Measurements from ENCODE around the gene CHAT.

CHAT gene

DNA sequence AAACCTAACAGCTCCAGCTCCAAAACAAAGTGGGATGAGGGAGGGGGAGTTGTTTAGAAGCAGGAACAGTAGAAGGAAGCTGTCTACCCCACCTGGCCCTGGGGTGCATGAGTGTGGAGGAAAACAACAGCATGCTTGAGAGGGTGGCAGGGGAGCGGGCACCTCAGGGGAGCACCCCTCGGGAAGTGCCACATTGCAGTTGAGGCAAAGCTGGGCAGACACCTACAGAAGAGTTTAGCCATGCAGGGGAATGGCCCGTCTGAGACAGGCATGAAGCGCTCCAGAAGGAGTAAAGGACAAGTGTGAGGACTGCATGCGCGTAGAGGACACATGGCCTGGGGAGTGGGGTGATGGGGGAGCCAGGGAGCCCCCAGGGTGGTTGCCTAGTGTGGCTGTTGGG lies 18.1 kb downstream of the CHAT start:
- DNase-seq (ENCODE audit: low read depth), result no peak

DNA sequence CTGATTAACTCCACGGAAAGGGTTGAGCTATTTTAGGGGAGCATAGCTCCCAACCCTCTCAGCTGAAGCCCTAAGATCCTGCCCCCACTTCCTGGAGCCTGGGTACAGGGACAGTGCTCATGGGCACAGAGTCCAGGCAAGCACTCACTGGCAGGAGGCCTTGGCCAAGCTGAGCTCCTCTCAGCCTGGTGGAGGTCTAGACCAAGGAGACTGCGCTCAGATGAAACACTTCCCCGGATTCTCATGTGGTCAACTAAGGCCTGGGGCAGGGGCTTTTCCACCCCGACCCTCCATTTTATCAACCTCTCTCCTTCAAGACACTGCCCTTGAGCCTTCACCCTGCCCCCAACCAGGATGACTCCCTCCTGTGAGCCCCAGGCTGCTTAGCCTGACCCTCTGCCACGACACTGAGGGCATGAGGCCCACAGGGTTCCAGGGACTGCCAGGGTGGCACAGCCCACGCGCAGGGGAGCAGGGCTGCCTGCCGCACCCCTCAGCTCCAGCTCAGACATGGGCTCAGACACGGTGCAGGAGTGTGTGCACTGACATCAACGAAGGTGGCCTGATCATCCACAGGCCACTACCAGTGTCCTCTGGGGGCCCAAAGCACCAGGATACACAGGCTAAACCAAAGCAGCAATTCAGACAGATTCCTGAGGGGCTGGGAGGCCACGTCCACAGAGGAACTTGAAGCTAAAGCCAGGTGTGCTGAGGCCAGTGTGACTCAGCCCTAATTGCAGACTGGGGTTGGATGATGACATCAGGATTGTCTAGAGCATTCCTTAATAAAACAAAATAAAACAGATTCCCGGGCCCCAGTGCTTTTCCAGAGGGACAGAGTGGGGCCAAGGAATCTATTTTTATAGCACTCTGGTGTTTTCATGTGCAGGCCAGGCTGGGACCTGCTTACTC lies 18.8 kb downstream of the CHAT start:
- DNase-seq (ENCODE audit: low read depth), result no peak

DNA sequence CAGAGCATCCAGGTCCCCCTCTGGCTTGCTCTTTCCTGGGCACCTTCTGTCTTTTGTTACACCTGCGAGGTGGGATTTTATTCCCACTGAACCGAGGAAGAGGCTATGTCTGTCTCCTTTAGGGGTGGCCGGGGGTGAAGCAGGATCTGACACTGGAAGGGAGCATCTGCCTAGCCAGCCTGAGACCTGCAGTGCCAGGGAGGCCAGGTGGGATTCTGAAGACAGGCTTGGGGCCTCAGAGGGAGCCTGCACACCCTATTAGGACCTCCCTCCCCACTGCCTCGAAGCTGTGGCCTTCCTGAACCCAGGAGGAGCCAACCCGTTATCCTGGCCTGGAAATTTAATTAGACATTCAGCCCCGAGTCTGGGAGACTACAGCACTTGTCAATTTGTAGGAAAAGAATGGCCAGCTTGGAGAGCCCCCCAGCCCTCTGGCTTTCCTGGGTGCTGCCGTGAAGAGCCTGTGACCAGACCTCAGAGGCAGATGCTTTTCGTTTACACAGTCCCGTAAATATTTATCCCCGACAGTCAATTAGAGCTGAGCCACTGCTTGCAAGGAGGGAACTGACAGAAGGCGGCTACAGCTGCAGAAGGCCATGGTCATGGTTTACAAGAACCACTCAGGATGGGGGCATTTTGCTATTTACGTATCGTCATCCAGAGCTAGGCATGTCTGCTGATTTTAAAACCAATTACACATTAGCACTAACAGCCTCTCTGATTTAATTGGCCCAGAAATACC lies 19.7 kb downstream of the CHAT start:
- no peak for DNase-seq (ENCODE audit: low read depth)

DNA sequence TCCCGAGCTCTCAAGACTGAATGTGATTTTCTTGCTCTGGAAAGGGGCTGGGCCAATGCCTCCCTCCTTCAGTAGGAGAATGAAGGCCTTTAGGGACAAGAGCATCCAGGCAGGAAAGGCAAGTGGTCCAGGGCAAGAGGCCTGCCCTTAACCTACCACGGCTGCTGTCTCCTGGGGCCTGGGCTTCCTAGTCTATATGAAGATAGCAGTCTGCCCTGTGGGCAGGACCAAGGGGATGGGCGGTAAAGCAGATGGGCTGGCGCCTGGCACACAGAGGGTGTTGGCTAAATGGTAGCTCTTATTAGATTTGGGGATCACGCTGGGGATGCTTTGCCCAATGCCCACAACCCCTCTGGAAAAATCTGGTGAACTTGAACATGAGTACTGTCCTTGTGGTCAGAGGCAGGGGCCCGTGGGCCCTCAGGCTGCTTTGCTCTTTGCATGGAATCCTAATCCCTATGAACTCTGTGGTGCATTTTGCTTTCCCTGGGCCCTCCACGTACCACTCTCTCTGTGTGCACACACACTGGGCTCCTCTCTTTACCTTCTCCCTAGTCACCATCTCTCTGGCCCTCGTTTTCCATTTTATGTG lies 20.3 kb downstream of the CHAT start:
- no peak for DNase-seq (ENCODE audit: low read depth)

DNA sequence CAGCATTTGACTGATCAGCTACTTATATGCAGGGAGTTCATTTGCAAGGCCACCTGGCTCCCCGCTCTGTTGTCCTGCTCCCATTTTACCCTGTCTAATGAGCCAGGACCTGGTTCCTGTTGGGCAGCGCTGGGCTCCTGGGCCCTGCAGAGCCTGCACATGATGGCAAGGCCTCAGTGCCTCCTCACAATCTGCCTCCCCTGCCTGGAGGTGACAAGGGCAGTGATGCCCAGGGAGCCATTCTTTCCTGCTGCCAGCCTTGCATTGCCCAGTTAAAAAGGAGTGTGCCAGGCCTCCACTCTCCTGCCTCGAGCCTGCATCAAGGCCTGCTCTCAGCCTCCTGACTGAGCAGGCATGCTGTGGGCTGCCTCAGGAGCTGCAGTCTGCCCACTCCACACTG lies 28.5 kb downstream of the CHAT start:
- DNase-seq (ENCODE audit: low read depth), result no peak

DNA sequence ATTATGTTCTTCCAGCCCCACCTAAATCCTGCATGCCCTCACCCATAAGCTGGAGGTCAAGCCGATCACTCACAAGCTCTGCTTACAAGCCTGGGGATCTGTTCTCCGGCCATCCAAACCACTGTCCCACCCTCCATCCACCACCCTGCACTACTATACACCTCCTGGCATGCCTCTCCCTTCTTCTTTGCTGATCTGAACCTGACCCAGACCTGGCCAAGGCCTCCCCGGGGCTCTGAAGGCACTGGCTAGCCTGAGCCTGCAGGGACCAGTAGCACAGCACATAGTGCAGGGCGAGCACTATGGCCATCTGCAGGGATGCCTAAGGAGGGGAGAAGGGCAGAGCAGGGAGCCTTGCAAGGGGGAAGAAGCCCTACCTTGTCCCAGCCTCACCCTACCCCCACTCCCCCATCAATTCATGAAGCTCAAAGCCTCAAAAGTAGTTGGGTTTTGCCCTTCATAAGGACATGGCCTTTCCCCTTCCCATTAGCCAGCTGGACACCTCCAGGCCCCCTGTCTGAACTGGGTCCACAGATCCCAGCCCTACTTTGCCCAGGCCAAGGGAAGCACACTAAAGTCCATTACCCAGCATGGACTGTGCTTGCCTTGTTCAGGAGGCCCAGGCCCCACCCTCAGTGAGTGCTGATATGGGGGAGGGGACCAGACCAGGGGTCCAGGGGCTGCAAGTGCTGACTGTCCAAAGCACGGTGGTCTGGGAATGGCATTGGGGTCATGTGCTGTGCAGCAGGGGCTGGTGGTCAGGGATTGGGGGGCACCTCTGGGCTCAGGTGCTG lies 29.6 kb downstream of the CHAT start:
- no peak for DNase-seq (ENCODE audit: low read depth)

DNA sequence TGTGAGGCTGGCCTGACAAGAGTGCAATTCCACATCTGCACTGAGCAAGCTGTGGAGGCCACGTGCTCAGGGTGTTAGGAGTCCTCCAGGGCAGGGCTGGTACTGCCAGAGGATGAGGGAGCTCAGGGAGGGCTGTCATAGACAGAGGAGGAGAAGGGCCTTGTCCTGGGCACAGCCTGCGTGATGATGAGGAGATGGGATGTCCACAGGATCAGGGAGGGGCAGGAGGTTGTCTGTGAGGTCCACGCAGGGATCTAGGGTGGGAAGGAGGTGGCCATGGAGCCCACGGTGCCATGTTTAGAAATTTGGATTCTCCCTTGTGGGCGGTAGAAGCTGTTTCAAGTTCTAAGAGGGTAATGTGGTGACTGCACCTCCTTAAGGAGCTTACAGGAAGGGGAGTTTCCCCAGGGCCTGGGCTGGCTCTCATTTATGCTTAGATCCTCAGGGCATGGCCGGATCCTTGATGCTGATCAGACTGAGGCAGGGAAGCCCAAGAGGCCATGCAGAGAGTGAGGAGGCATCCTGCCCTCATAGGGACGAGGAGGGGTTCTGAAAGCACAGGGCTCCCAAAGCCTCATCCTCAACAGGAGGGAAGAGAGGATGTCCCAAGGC lies 30.3 kb downstream of the CHAT start:
- DNase-seq (ENCODE audit: low read depth), result no peak

DNA sequence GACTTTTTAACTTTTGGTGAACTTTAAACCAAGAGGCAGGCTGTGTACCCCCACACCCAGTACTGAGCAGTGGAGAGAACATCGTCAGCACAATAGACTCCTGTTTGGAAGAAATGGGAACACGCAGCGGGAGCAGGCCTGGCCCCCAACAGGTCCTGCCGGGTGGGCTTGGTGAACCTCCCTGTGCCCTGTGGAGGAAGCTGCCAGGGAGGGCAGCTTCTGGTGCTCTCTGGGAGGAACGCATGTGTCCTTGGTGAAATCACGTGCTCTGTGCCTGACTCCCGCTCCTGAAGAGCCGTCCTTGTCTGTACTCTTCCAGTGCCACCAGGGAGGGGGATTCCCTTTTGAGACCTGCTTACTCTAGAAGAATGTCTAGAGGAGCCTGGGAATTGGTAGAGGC lies 31.6 kb downstream of the CHAT start:
- no peak for DNase-seq (ENCODE audit: low read depth)

DNA sequence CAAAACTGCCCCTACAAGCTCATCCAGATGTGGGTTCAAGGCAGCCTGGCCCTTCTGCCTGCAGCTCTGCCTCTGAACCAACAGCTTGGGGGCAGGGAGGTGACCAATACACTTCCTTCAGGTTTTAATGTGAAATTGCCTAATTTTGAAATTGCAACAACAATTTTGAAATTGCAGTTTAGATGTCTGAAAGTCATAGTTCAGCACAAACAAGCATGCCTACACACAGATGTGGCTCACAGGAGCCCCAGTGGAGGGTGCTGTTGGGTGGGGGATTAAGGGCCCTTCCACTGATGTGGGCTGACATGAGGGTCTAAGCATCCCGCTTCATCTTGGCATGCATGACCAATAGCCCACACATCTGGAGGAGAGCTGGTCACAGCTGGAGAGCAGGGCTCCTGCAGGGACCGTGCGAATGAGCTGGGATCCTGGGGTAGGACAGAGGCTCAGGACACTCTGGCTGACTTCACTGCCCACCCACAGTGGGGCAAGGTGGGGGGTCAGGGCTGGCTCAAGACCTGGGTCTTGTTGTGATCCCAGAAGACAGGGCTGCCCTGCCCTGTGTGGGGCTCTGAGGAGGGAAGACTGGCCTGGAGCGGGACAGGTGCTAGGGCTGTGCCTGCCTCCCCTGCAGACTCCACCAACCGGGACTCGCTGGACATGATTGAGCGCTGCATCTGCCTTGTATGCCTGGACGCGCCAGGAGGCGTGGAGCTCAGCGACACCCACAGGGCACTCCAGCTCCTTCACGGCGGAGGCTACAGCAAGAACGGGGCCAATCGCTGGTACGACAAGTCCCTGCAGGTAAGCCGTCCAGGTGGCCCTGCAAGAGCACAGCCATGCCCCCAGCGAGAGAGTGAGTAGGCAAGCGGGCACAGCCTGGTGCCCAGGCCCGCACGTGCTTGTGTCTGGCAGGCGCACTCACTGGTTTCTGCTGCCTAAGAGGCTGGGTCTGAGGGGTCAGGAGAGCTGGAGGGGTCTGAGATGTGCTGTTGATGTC lies 32.3 kb downstream of the CHAT start:
- no peak for DNase-seq (ENCODE audit: low read depth)

DNA sequence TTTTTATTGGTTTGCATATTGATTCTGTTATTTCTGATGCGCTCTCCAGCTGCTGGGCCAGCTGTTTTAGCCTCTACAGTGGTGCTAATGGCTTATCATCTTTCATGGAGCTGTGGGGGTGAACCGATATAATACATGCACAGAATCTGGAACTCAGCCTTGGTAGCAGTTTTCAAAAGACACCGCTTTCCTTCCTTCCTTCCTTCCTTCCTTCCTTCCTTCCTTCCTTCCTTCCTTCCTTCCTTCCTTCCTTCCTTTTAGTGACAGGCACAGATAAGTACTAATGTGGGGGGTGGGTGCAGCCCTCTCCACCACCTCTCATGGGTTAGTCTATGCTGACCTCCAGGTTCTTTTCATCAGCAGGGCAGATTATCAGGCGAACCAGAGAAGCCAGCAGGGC lies 33.7 kb downstream of the CHAT start:
- DNase-seq (ENCODE audit: low read depth), result no peak

DNA sequence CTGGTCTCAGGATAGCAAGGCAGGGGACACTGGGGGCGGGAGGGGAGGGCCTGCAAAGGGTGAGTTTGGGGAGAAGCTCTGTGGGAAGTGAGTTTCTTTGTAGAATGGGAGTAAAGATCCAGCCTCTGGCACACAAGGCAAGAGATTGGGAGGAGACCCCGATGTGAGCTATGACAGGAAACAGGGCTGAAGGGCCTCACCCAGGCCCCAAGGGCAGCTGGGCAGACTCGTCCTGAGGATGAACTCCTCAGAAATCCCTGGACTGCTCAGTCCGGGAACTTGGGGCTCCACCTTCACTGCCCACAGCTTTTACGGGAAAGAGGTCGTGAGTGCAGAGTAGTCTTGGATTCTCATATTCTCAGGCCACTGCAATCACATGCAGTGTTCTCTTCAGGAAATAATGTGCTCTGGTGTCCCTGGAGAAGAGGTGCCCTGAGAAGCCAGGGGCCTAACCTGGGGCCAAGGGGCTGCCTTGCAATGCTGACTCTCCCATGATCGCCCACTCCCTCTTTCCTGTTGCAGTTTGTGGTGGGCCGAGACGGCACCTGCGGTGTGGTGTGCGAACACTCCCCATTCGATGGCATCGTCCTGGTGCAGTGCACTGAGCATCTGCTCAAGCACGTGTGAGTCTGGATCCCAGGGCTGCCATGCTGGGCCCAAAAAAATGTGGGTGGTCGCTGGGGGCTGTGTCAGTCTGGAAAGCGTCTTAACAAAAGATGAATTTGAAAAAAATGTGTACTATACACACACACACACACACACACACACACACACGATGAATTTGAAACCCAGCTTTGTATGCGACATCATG lies 34.4 kb downstream of the CHAT start:
- DNase-seq (ENCODE audit: low read depth), result no peak

DNA sequence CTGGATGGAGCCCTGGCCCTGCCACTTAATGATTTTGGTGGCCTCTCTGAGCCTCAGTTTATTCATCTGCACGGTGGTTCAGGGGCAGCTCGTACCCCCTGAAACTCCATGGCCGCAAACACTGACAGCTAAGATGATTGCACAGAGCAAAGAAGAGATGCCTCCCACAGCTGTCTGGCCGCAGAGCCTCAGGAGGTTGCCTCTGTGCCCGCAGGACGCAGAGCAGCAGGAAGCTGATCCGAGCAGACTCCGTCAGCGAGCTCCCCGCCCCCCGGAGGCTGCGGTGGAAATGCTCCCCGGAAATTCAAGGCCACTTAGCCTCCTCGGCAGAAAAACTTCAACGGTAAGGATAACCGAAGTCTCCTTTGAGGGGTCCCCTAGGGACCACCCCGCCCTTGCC lies 35.5 kb downstream of the CHAT start:
- DNase-seq (ENCODE audit: low read depth), result no peak

DNA sequence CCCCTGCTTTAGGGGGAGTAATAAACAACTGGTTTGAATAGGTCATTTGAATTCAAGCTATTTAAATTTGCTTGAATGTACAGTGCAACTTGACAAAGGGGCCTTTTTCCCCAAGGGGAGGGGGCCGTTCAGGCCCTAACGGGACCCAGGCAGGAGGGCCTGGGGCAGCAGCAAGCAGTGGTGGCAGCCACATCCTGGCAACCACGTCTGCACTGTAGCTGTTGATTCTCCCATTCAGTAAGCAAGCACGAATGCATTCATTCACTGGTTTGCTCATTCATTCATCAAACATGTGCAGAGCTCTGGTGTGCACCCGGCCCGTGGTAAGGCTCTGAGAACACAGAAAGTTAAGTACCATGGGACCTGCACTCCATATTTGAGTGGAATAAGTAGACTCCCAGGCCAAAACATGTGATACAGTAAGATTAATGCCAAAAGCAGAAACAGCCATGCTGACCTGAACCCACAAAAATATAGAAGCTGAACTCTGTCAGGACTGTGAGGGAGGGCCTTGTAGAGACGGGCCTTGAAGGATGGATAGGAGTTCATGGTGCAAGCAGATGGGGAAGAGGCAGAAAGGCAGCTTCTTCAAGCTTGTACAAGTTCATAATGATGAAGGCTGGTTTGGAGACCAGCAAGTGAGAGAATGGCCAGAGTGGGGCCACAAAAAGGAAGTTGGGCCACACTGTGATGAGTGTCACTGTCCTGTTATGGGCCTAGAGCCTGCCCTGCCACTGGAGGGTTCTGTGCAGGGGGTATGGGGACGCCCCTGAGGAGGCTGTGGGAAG lies 36.3 kb downstream of the CHAT start:
- no peak for DNase-seq (ENCODE audit: low read depth)

DNA sequence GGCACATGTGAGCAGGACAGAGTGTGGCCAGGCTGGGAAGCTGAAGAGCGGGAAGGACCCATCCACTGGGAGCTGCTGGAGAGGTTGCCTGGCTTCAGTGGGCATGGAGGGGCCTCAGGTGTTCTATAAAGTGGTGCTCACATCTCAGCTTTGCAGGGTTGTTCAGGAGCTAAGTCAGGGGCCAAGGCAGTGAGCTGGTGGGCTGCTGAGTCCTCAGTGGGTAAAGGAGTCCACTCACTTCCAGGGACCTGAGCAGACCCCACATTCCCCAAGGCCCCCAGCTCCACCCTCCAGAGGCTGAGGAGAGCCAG lies 36.8 kb downstream of the CHAT start:
- DNase-seq (ENCODE audit: low read depth), result no peak

DNA sequence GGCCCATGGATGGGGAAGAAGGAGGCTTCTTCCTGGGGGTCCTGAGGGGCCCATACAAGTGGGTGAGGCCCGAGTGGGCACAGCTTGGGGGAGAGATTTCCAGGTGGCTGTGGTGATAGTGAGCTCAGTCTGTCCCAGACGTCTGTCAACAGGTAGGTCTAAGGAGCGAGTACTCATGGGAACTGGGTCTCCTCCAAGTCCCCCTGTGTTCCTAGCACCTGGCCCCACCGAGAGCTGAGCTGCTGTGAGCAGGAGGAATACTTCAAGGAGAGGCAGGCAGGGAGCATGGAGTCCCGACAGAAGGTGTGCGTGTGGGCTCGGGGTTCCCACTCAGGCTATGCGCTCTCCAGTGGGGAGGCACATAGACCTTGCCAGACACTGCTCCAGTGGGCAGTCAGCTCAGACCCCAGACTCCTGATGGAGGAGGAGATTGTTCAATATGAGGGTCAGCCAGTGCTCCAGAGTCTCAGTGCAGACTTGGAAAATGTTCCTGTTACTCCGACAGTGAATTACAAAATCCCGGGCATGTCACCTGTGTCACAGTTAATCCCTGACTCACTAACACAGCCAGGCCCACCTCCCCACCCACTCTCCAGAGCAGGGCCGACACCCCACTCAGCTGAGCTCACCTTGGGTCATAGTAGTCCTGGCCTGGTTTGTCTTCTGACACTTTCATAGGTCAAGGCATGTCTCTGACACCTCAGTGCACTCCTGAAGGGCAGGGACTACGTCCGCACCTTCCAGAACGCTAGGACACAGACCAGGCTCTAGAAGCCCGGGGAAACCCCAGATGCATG lies 37.4 kb downstream of the CHAT start:
- no peak for DNase-seq (ENCODE audit: low read depth)

DNA sequence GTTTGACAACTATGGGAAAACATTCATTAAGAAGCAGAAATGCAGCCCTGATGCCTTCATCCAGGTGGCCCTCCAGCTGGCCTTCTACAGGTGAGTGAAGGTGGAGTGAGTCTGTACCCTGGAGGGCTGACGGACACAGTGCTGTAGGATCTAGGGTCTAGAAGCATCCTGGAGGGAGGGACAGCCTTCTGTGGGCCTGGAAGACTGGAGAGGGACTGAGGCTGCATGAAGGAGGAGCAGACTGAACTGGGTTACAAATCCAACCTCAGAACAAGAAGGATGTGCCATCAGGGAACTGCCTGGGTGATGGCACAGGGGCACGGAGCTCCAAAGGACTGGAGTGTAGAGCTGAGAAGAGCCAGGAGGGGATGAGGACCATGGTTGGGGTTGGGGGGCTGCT lies 38.1 kb downstream of the CHAT start:
- DNase-seq (ENCODE audit: low read depth), result no peak

DNA sequence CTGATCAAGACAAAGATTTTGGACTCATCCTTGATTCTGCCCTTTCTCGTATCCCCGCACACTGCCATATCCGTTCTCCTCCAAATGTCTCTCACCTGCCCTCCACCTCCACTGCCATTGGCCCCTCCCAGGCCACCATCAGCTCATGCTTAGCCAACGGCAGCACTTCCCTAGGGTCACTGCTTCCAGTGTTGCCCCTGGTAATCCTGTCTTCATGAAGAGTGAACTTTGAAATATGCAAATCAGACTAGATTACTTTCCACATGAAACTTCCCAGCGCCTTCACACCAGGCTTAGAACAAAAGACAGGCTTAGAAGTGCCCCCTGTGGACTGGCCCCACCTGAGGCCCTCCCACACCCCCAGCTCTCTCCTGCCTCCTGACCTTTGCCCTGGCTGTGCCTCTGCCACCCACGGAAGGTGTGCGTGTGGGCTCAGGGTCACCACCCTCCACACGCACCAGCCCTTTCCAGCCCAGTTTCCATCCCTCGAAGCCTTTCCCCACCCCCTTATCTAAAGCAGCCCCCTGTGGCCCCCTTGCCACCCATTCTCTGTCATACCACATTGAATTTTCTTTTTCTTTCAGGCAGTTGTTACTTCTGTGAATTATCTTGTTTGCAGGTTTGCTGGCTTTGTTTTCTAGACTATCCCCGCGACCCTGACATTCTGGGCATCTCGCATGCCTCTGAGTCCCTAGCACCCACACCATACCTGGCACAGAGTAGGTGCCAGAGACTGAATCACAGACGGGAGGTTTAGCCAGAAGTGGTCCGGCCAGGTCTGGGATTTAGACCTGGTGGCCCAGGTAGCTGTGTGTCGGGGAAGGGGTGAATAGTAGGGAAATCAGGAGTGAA lies 38.8 kb downstream of the CHAT start:
- no peak for DNase-seq (ENCODE audit: low read depth)

All from non-pigmented ciliary epithelial cell (primary cell).